AG09319 (cell line): ENCODE data around the gene DEDD.

Experiments used
- DNase-seq: peaks from one replicate; pipeline ENCODE4 v3.0.0-alpha.2; 2010; ENCODE audit warnings: low read depth; ENCODE audit errors: extremely low read depth
- TF ChIP-seq, protein P1 (sequence below): IDR thresholded peaks from 2 replicates; pipeline ENCODE4 v1.5.1; 2011; ENCODE audit warnings: low read depth, mild to moderate bottlenecking, inconsistent platforms, low read length, moderate library complexity

Gene DEDD, protein sequence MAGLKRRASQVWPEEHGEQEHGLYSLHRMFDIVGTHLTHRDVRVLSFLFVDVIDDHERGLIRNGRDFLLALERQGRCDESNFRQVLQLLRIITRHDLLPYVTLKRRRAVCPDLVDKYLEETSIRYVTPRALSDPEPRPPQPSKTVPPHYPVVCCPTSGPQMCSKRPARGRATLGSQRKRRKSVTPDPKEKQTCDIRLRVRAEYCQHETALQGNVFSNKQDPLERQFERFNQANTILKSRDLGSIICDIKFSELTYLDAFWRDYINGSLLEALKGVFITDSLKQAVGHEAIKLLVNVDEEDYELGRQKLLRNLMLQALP

DNA sequence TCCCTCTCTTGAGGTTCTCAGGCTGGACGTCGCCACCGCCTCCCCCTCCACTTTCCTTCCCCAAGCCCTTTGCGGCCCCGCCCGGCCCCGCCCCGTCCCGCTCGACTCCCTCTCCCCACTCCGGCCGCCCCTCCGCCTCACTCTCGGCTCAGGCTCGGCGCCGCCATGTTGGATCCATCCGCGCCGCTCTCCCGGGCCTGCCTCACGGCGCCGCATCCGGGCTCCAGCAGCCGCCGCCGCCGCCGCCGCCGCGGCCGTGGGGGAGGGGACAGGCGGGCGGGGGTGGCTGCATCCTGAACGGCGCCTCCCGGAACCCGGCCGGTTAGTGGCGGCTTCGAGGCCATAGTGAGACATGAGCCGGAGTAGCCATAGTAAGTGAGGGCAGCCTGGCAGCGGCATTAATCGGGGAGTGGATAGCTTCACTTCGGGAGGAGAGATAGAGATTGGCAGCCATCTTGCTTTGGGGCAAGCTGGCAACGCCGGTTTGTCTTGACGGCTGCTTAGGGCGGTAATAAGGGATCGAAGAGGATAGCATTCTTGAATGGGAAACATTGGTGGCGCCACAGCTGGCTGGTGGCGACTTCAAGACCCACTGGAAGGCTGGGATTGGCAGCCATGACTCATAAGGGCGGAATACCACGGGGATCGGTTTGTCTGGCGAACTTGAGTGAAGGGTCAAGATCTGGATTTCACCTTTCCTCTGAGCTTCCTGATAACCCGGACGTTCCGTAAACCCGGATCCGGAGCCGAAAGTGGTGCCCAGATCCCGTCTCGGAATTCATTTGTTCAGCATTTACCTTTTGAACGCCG, at the start of gene DEDD:
Gene DEDD, minus strand, starts transcription at position 258 of the 810 bp plus-strand sequence. CDS start 8,205 bp downstream, outside the sequence.
- peak; percentile 91 for DNase-seq
- TF ChIP-seq, protein P1, sequence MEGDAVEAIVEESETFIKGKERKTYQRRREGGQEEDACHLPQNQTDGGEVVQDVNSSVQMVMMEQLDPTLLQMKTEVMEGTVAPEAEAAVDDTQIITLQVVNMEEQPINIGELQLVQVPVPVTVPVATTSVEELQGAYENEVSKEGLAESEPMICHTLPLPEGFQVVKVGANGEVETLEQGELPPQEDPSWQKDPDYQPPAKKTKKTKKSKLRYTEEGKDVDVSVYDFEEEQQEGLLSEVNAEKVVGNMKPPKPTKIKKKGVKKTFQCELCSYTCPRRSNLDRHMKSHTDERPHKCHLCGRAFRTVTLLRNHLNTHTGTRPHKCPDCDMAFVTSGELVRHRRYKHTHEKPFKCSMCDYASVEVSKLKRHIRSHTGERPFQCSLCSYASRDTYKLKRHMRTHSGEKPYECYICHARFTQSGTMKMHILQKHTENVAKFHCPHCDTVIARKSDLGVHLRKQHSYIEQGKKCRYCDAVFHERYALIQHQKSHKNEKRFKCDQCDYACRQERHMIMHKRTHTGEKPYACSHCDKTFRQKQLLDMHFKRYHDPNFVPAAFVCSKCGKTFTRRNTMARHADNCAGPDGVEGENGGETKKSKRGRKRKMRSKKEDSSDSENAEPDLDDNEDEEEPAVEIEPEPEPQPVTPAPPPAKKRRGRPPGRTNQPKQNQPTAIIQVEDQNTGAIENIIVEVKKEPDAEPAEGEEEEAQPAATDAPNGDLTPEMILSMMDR: no peak; the same call in 1 of the 2 replicates

GRCh38 chr1:161182214-161182613, 49.7 kb upstream of the DEDD start:
- TF ChIP-seq, protein P1: no peak
- DNase-seq: no peak

DNA sequence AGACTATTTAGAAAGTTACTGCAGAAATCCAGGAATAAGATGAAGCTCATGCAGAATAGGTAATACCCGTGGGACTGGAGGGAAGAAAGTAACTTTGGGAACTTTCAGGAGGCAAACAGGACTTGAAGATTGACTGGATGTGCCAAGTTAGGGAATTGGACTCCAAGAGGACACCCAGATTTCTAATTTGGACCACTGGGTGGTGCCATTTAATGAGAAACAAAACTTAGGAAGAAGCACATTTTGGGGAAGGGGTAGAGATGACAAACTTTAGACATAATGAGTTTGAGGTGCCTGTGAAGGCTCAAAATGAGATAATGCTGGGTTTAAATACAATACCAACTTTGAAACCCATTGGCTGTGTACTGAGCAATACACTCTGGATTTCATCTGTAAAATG, 48.2 kb upstream of the DEDD start:
- DNase-seq: no peak
- TF ChIP-seq, protein P1: peak; percentile 23

GRCh38 chr1:161179698-161180097, 47.2 kb upstream of the DEDD start:
- no peak for DNase-seq
- TF ChIP-seq, protein P1: no peak

DNA sequence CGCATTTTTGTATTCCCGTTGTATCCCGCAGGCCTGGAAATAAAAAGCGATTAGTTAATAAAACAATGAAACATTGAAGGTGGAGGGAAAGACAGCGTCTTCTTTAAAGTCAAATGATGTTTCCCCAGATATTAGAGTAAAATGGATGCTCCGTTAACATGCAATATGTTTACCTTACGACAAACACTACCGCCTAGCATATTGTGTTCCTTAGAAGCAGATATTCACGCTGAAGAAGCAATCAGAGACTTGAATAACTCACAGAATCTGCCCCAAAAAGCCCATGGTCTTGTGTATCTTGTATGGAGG, 45.4 kb upstream of the DEDD start:
- TF ChIP-seq, protein P1: no peak
- DNase-seq: no peak

DNA sequence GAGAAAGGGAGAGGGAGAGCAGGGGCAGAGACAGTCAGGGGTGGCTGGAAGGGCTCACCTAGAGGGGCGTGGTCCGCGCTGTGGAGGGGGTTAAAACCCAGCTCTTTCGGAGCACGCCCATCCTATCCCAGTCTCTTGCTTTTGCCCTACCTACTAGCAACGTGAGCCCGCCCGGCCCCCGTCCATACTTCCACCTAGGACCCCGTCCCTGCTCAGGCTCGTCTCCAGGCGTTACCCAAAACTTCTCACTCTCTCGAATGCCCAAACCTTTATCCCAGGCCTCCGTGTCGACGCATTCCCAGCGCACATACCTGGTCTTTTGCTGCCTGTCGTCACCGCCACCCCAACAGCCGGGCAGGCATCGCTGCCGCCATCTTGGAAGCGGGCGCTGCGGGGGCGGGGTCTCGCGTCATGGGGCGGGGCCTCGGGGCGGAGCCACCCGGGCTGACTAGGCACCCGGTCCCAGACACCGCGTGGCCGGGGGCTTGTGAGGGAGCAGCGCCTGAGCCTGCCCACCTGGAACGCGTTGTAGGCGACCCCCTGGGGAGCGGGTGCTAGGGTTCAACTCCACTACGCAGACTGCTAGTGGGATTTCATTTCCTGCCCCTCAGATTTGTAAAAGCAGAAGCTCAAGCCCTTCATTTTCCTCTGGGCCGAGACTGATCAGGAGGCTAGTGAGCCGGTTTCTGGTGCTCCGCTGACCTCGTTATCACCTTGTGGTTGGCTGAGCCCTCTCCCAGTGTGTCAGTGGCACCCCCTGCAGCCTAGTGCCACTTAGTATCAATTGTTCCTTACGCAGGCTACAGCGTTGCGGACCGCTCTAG, 44.9 kb upstream of the DEDD start, which contains the start of gene B4GALT3:
Gene B4GALT3, minus strand, starts transcription at position 396 of the 824 bp plus-strand sequence. CDS start 1,447 bp downstream, outside the sequence.
- TF ChIP-seq, protein P1: no peak
- no peak for DNase-seq
